GM23338 (cell line): ENCODE data around the gene RRP36. TPM values are rescaled to one million over a fixed set of nuclear protein-coding genes. Genes with fewer than 3 reads are reported as not detected.
A peak's percentile ranks its signal among the peaks of the same experiment; 100 is the strongest.

Source experiments
- ATAC-seq: fragments of 200-7000 bp; cut with Tn5 transposase; 3 replicates; pipeline ENCODE4 v1.9.1; 2020
- DNase-seq: peaks from one replicate; pipeline ENCODE4 v3.0.0-alpha.2; 2015; ENCODE audit warnings: low spot score
- H2AFZ ChIP-seq: fragments of 200-600 bp; sonication (generic); 2 replicates; pipeline ENCODE4 v1.8.0; 2016; ENCODE audit warnings: antibody characterized with exemption, mild to moderate bottlenecking, moderate library complexity
- H3F3A ChIP-seq: fragments of 200-600 bp; sonication (generic); replicated peaks from 2 replicates; pipeline ENCODE4 v1.8.0; 2017; ENCODE audit warnings: antibody characterized with exemption, mixed run types, low read depth
- H3K27ac ChIP-seq: fragments of 200-600 bp; sonication (generic); 2 replicates; pipeline ENCODE4 v1.6.1; 2016; ENCODE audit warnings: low read depth
- H3K27me3 ChIP-seq: fragments of 200-600 bp; sonication (generic); 2 replicates; pipeline ENCODE4 v1.8.0; 2016; ENCODE audit warnings: mild to moderate bottlenecking, mixed run types, moderate library complexity; ENCODE audit not compliant: insufficient read depth
- H3K36me3 ChIP-seq: fragments of 200-600 bp; sonication (generic); 2 replicates; pipeline ENCODE4 v1.8.0; 2016; ENCODE audit warnings: mild to moderate bottlenecking; ENCODE audit not compliant: insufficient read depth
- H3K4me1 ChIP-seq: fragments of 200-600 bp; sonication (generic); 2 replicates; pipeline ENCODE4 v1.8.0; 2016; ENCODE audit warnings: mild to moderate bottlenecking, moderate library complexity; ENCODE audit not compliant: insufficient read depth
- H3K4me2 ChIP-seq: fragments of 200-600 bp; sonication (generic); 2 replicates; pipeline ENCODE4 v1.7.1; 2017; ENCODE audit warnings: mixed run types
- H3K4me3 ChIP-seq: fragments of 200-600 bp; sonication (generic); 2 replicates; pipeline ENCODE4 v1.6.1; 2016; ENCODE audit warnings: mixed run types
- H3K79me2 ChIP-seq: fragments of 200-600 bp; sonication (generic); replicated peaks from 2 replicates; pipeline ENCODE4 v1.8.0; 2017; ENCODE audit warnings: mild to moderate bottlenecking; ENCODE audit not compliant: insufficient read depth
- H3K9me2 ChIP-seq: fragments of 200-600 bp; sonication (generic); 2 replicates; pipeline ENCODE4 v1.8.0; 2017; ENCODE audit not compliant: insufficient read depth
- H4K20me1 ChIP-seq: fragments of 200-600 bp; sonication (generic); replicated peaks from 2 replicates; pipeline ENCODE4 v1.8.0; 2017; ENCODE audit warnings: mild to moderate bottlenecking; ENCODE audit not compliant: insufficient read depth
- H3K27ac Mint-ChIP-seq: 2 replicates; pipeline ENCODE4 v1.8.0; 2020; ENCODE audit warnings: inconsistent platforms, mild to moderate bottlenecking, moderate library complexity, mixed read lengths
- H3K27me3 Mint-ChIP-seq: 3 replicates; pipeline ENCODE4 v1.8.0; 2022; ENCODE audit warnings: low read depth, mild to moderate bottlenecking, moderate library complexity, mixed read lengths, inconsistent platforms; ENCODE audit not compliant: insufficient read depth, poor library complexity
- H3K36me3 Mint-ChIP-seq: 3 replicates; pipeline ENCODE4 v1.8.0; 2021; ENCODE audit warnings: low read depth, mild to moderate bottlenecking, inconsistent platforms, moderate library complexity, mixed read lengths
- H3K4me1 Mint-ChIP-seq: 3 replicates; pipeline ENCODE4 v1.8.0; 2020; ENCODE audit warnings: mild to moderate bottlenecking, inconsistent platforms, mixed read lengths
- H3K4me3 Mint-ChIP-seq: 3 replicates; pipeline ENCODE4 v1.8.0; 2021; ENCODE audit warnings: moderate library complexity, mild to moderate bottlenecking, inconsistent platforms, mixed read lengths
- H3K9me3 Mint-ChIP-seq: 3 replicates; pipeline ENCODE4 v1.8.0; 2020; ENCODE audit warnings: moderate library complexity, mild to moderate bottlenecking, inconsistent platforms, mixed read lengths
- REST ChIP-seq: IDR thresholded peaks from one replicate; pipeline ENCODE4 v1.6.1; 2018; ENCODE audit warnings: antibody characterized with exemption; ENCODE audit not compliant: unreplicated experiment
- polyA plus RNA-seq: library from polyadenylated mRNA; unstranded; fragments of >200 nt; fragmentation: Nextera tagmentation; extraction: Ambion mirVana; gene quantifications from 2 replicates; pipeline ENCODE4 v1.2.1, GENCODE V29; 2016
- total RNA-seq: library from RNA; depleted of rRNA; stranded (reverse); fragments of >200 nt; shearing (Covaris generic); gene quantifications from 2 replicates; pipeline ENCODE4 v1.2.3, GENCODE V29; 2014
- TF ChIP-seq, protein P1 (sequence below), 2 experiments: fragments of 200-600 bp in 1 of 2; sonication (generic) in 1 of 2; conservative IDR thresholded peaks; 2 replicates each; pipeline versions ENCODE4 v1.5.1 to v1.6.1; 2016 to 2017; ENCODE audit warnings: antibody characterized with exemption in 2 of 2, low read depth in 2 of 2, mild to moderate bottlenecking in 2 of 2, moderate library complexity in 1 of 2

The RRP36 gene
- total and polyA plus RNA-seq, 2 experiments from 2014 or later, result 64.7 to 106 TPM

- Histone ChIP-seq H3K36me3 (peaks cover 13% of the 10 kb centered on the region; the same call in 1 of the 2 replicates), H3K27ac (no peak overlapping the region), H3K4me2 (no peak overlapping the region), H3F3A (0 out of 2 replicates have a peak, but pooled peaks cover 21% of the 10 kb centered on the region), H3K79me2 (peaks cover 18% of the 10 kb centered on the region), H3K27me3 (no peaks in the 10 kb centered on the region), H3K4me1 (peaks cover 7% of the 10 kb centered on the region; the same call in 1 of the 2 replicates), H2AFZ (no peak overlapping the region), H4K20me1 (peaks cover 19% of the 10 kb centered on the region), H3K4me3 (no peak overlapping the region), H3K9me2 (no peaks in the 10 kb centered on the region)
- H3K27me3 Mint-ChIP-seq, result peaks cover 20% of the 10 kb centered on the region
- peaks cover 70% of the 10 kb centered on the region for H3K36me3 Mint-ChIP-seq
- H3K4me1 Mint-ChIP-seq, result peaks cover 19% of the 10 kb centered on the region
- peak; percentile 50 for DNase-seq
- H3K27ac Mint-ChIP-seq, result no peak overlapping the region
- H3K9me3 Mint-ChIP-seq, result no peaks in the 10 kb centered on the region
- no peak overlapping the region for H3K4me3 Mint-ChIP-seq
- ATAC-seq, result no peak
- TF ChIP-seq, protein P1, sequence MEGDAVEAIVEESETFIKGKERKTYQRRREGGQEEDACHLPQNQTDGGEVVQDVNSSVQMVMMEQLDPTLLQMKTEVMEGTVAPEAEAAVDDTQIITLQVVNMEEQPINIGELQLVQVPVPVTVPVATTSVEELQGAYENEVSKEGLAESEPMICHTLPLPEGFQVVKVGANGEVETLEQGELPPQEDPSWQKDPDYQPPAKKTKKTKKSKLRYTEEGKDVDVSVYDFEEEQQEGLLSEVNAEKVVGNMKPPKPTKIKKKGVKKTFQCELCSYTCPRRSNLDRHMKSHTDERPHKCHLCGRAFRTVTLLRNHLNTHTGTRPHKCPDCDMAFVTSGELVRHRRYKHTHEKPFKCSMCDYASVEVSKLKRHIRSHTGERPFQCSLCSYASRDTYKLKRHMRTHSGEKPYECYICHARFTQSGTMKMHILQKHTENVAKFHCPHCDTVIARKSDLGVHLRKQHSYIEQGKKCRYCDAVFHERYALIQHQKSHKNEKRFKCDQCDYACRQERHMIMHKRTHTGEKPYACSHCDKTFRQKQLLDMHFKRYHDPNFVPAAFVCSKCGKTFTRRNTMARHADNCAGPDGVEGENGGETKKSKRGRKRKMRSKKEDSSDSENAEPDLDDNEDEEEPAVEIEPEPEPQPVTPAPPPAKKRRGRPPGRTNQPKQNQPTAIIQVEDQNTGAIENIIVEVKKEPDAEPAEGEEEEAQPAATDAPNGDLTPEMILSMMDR (conservative IDR thresholded peaks at IDR 0.05; ENCODE audit: low read depth in 2 of 2), result peak; percentile 48 to 64
- no peak for TF ChIP-seq REST
These were observed 12.3 kb upstream of the RRP36 start for GRCh38 chr6:43009124-43009523.

- peaks cover 30% of the 10 kb centered on the region for H3K4me1 Mint-ChIP-seq
- 0 out of 3 replicates have a peak overlapping the region, but pooled peaks have one; percentile 15 for H3K4me3 Mint-ChIP-seq
- H3K9me3 Mint-ChIP-seq, result no peaks in the 10 kb centered on the region
- H3K27me3 Mint-ChIP-seq, result peaks cover 20% of the 10 kb centered on the region
- no peak for TF ChIP-seq REST
- TF ChIP-seq, protein P1 (conservative IDR thresholded peaks at IDR 0.05; ENCODE audit: low read depth in 2 of 2), result peak in 1 of 2 experiments; percentile 49; a peak in 2 of 4 replicates
- no peak overlapping the region for H2AFZ ChIP-seq
- H3K9me2 ChIP-seq, result no peaks in the 10 kb centered on the region
- DNase-seq (peak; percentile 51), ATAC-seq (peak; percentile 3; the same call in 2 of the 3 replicates)
- peaks cover 16% of the 10 kb centered on the region for H3K4me1 ChIP-seq
- no peak overlapping the region for H3K4me2 ChIP-seq
- H3K27me3 ChIP-seq, result no peaks in the 10 kb centered on the region
- H3K36me3 Mint-ChIP-seq, result peaks cover 71% of the 10 kb centered on the region
- H3K4me3 ChIP-seq, result no peak overlapping the region
- no peak overlapping the region; the same call in 1 of the 2 replicates for H3K27ac ChIP-seq
- H3F3A ChIP-seq, result 0 out of 2 replicates have a peak, but pooled peaks cover 21% of the 10 kb centered on the region
- H3K79me2 ChIP-seq, result peaks cover 37% of the 10 kb centered on the region
- peaks cover 19% of the 10 kb centered on the region for H4K20me1 ChIP-seq
- peaks cover 13% of the 10 kb centered on the region; the same call in 1 of the 2 replicates for H3K36me3 ChIP-seq
- H3K27ac Mint-ChIP-seq, result no peak overlapping the region
These were observed 10.2 kb upstream of the RRP36 start for GRCh38 chr6:43011207-43011606.
